Stimulated activated CD4-positive, alpha-beta T cell treated with anti-CD3 and anti-CD28 coated beads, Interleukin-12 subunit alpha, Interleukin-12 subunit beta, amount 100 ng/mL, for 4 hours (primary cell): ENCODE data around the gene KCNC1.

ENCODE experiments used
- DNase-seq: peaks from one replicate; pipeline ENCODE4 v3.0.0-alpha.2; 2020

KCNC1 gene

GRCh38 chr11:17798253-17798652, 63.7 kb downstream of the KCNC1 start:
- DNase-seq = no peak

- DNase-seq = no peak
These were observed 64.1 kb downstream of the KCNC1 start for GRCh38 chr11:17798716-17799115.

GRCh38 chr11:17799147-17799546, 64.6 kb downstream of the KCNC1 start:
- no peak for DNase-seq

GRCh38 chr11:17801166-17801565, 66.6 kb downstream of the KCNC1 start:
- no peak for DNase-seq

GRCh38 chr11:17802491-17802890, 67.9 kb downstream of the KCNC1 start:
- DNase-seq = no peak

- DNase-seq = no peak
These were observed 69.3 kb downstream of the KCNC1 start for GRCh38 chr11:17803754-17804334.

- DNase-seq = no peak
These were observed 70.5 kb downstream of the KCNC1 start for GRCh38 chr11:17805043-17805442.

GRCh38 chr11:17805873-17806272, 71.3 kb downstream of the KCNC1 start:
- no peak for DNase-seq

- DNase-seq = no peak
These were observed 72.5 kb downstream of the KCNC1 start for GRCh38 chr11:17807034-17807433.

GRCh38 chr11:17810041-17810440, 75.5 kb downstream of the KCNC1 start:
- DNase-seq = no peak

- no peak for DNase-seq
These were observed 76.2 kb downstream of the KCNC1 start for GRCh38 chr11:17810746-17811145.

GRCh38 chr11:17811352-17811751, 76.8 kb downstream of the KCNC1 start:
- no peak for DNase-seq

GRCh38 chr11:17812091-17812864, 77.7 kb downstream of the KCNC1 start:
- no peak for DNase-seq

GRCh38 chr11:17812865-17813187, 78.2 kb downstream of the KCNC1 start:
- no peak for DNase-seq

- DNase-seq = no peak
These were observed 78.9 kb downstream of the KCNC1 start for GRCh38 chr11:17813391-17814059.

- no peak for DNase-seq
These were observed 80.0 kb downstream of the KCNC1 start for GRCh38 chr11:17814546-17814945.

- no peak for DNase-seq
These were observed 81.8 kb downstream of the KCNC1 start for GRCh38 chr11:17816232-17816931.

GRCh38 chr11:17821648-17822400, 87.2 kb downstream of the KCNC1 start:
- DNase-seq = no peak

GRCh38 chr11:17822401-17822781, 87.8 kb downstream of the KCNC1 start:
- DNase-seq = no peak

- no peak for DNase-seq
These were observed 92.4 kb downstream of the KCNC1 start for GRCh38 chr11:17827006-17827405.

- no peak for DNase-seq
These were observed 93.8 kb downstream of the KCNC1 start for GRCh38 chr11:17828311-17828751.

GRCh38 chr11:17831228-17831627, 96.6 kb downstream of the KCNC1 start:
- DNase-seq = no peak

GRCh38 chr11:17831883-17832282, 97.3 kb downstream of the KCNC1 start:
- DNase-seq = no peak
